Ascending aorta (tissue), 2 donors: ENCODE measurements around the gene NT5DC1. TPM values are rescaled to one million over a fixed set of nuclear protein-coding genes. Genes with fewer than 3 reads are reported as not detected.

Source experiments
- DNase-seq, 2 donors: peaks; one replicate each; pipeline ENCODE4 v3.0.0-alpha.2; 2019; ENCODE audit warnings: low spot score in 2 of 2
- H3K27ac ChIP-seq, 2 donors: fragments of 200-600 bp; sonication (generic); one replicate each; pipeline ENCODE4 v1.5.1; 2016 to 2017; ENCODE audit warnings: mild to moderate bottlenecking in 1 of 2
- H3K27me3 ChIP-seq: fragments of 200-600 bp; sonication (generic); one replicate; pipeline ENCODE4 v1.5.1; 2017
- H3K36me3 ChIP-seq, 2 donors: fragments of 200-600 bp; sonication (generic); one replicate each; pipeline ENCODE4 v1.5.1; 2016
- H3K4me1 ChIP-seq, 2 donors: fragments of 200-600 bp; sonication (generic); one replicate each; pipeline ENCODE4 v1.5.1; 2016 to 2017; ENCODE audit warnings: mild to moderate bottlenecking in 1 of 2
- H3K4me3 ChIP-seq, 2 donors: fragments of 200-600 bp; sonication (generic); one replicate each; pipeline ENCODE4 v1.5.1; 2016 to 2017; ENCODE audit warnings: mild to moderate bottlenecking in 1 of 2
- H3K9me3 ChIP-seq, 2 donors: fragments of 200-600 bp; sonication (generic); one replicate each; pipeline ENCODE4 v1.5.1; 2016
- intact Hi-C: fragments of 100-400 bp; cut with DNase I; formaldehyde crosslinking; loops from one replicate; pipeline ENCODE4 v1.15.1; 2023
- total RNA-seq: library from RNA; depleted of rRNA; stranded (reverse); fragments of >200 nt; gene quantifications from one replicate; pipeline ENCODE4 v1.1.0, GENCODE V29; 2016
- TF ChIP-seq, protein P1 (sequence below), 3 experiments: fragments of 200-600 bp in 2 of 3; fragments of 450-650 bp in 1 of 3; sonication (generic) in 2 of 3; IDR thresholded peaks; one replicate each; pipeline ENCODE4 v1.5.1; 2016 to 2019; ENCODE audit warnings: antibody characterized with exemption in 3 of 3, mild to moderate bottlenecking in 1 of 3, moderate library complexity in 1 of 3

The NT5DC1 gene
- total RNA-seq, 1 donor from 2014 or later, result 4.6 TPM

GRCh38 chr6:116254297-116255056 is 153.8 kb downstream of the NT5DC1 start:
- intact Hi-C loops, result loop anchor here (1.0 kb wide), 1 partner anchor 25 kb away; the partner anchor contains the start of gene TSPYL1
- H3K4me1 ChIP-seq, result peaks cover 11 to 19% of the 10 kb centered on the region in 2 donors
- H3K36me3 ChIP-seq, result no peaks in the 10 kb centered on the region
- H3K4me3 ChIP-seq, result peak overlapping the region; percentile 66 to 90
- H3K27ac ChIP-seq, result peak overlapping the region; percentile 83 to 92
- TF ChIP-seq, protein P1, sequence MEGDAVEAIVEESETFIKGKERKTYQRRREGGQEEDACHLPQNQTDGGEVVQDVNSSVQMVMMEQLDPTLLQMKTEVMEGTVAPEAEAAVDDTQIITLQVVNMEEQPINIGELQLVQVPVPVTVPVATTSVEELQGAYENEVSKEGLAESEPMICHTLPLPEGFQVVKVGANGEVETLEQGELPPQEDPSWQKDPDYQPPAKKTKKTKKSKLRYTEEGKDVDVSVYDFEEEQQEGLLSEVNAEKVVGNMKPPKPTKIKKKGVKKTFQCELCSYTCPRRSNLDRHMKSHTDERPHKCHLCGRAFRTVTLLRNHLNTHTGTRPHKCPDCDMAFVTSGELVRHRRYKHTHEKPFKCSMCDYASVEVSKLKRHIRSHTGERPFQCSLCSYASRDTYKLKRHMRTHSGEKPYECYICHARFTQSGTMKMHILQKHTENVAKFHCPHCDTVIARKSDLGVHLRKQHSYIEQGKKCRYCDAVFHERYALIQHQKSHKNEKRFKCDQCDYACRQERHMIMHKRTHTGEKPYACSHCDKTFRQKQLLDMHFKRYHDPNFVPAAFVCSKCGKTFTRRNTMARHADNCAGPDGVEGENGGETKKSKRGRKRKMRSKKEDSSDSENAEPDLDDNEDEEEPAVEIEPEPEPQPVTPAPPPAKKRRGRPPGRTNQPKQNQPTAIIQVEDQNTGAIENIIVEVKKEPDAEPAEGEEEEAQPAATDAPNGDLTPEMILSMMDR (IDR thresholded peaks at IDR 0.05), result no peak
- no peaks in the 10 kb centered on the region for H3K9me3 ChIP-seq
- no peak for DNase-seq
- H3K27me3 ChIP-seq, result no peaks in the 10 kb centered on the region

DNA sequence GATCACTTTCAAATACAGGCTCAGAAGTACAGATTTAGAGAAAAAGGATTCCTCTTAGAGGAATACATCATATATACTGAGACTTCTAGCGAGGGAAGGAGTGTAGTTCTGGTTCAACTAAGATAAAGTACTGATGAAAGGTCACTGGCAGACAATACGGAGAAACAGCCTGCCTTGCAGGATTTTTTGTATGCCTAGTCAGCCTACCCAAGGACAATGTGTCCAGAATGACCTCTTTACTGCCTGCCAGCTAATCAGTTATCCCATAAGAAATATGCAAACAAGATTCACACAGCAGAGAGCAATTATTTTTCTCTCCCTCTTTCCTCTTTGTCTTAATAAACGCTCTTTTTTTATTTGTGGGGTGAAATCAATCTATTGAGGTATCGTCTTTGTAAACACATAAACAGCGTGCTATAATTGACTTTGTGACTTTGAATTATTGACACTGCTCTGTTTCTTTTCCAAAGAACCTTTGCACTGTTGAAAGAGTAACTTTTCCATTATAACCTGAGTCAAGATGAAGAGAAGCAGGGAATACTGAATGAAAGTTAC is 154.7 kb downstream of the NT5DC1 start:
- Histone ChIP-seq H3K4me1 (peaks cover 11 to 17% of the 10 kb centered on the region in 2 donors), H3K36me3 (peaks cover 0 to 3% of the 10 kb centered on the region in 2 donors), H3K27me3 (no peaks in the 10 kb centered on the region), H3K27ac (no peak overlapping the region), H3K4me3 (no peak overlapping the region), H3K9me3 (no peaks in the 10 kb centered on the region)
- TF ChIP-seq, protein P1 (IDR thresholded peaks at IDR 0.05), result no peak
- DNase-seq, result no peak
- intact Hi-C loops, result no loop called here

GRCh38 chr6:116256694-116257093 is 156.0 kb downstream of the NT5DC1 start:
- H3K4me3 ChIP-seq, result no peak overlapping the region
- TF ChIP-seq, protein P1 (IDR thresholded peaks at IDR 0.05), result no peak
- H3K9me3 ChIP-seq, result no peaks in the 10 kb centered on the region
- DNase-seq, result no peak
- H3K27ac ChIP-seq, result no peak overlapping the region
- intact Hi-C loops, result no loop called here
- peaks cover 6 to 7% of the 10 kb centered on the region in 2 donors for H3K4me1 ChIP-seq
- peaks cover 0 to 3% of the 10 kb centered on the region in 2 donors for H3K36me3 ChIP-seq
- no peaks in the 10 kb centered on the region for H3K27me3 ChIP-seq

- DNase-seq, result no peak
Measured at GRCh38 chr6:116258520-116258919, 157.9 kb downstream of the NT5DC1 start.

GRCh38 chr6:116263353-116263752 is 162.7 kb downstream of the NT5DC1 start:
- Histone ChIP-seq H3K4me3 (no peak overlapping the region), H3K9me3 (no peaks in the 10 kb centered on the region), H3K36me3 (peaks cover 0 to 3% of the 10 kb centered on the region in 2 donors), H3K27ac (no peak overlapping the region), H3K27me3 (no peaks in the 10 kb centered on the region), H3K4me1 (no peaks in the 10 kb centered on the region)
- TF ChIP-seq, protein P1 (IDR thresholded peaks at IDR 0.05), result no peak
- DNase-seq, result no peak
- intact Hi-C loops, result no loop called here

More at GRCh38 chr6:116258520-116258919, 157.9 kb downstream of the NT5DC1 start:
- H3K4me3 ChIP-seq, result no peak overlapping the region
- intact Hi-C loops, result no loop called here
- H3K4me1 ChIP-seq, result peaks cover 0 to 3% of the 10 kb centered on the region in 2 donors
- TF ChIP-seq, protein P1 (IDR thresholded peaks at IDR 0.05), result no peak
- H3K27ac ChIP-seq, result no peak overlapping the region
- no peaks in the 10 kb centered on the region for H3K9me3 ChIP-seq
- H3K27me3 ChIP-seq, result no peaks in the 10 kb centered on the region
- H3K36me3 ChIP-seq, result peaks cover 0 to 3% of the 10 kb centered on the region in 2 donors
